AG10803 (cell line): ENCODE data around the gene MYO1D.
"Not testable (repeated sequence)": the region's sequence is repeated elsewhere in the genome, so short reads cannot be mapped to it uniquely, and the experiment has no call there.

ENCODE experiments used
- DNase-seq: peaks from one replicate; pipeline ENCODE4 v3.0.0; 2010; ENCODE audit warnings: low read depth
- H3K4me3 ChIP-seq: 2 replicates; pipeline ENCODE4 v1.5.1; 2011; ENCODE audit warnings: mild to moderate bottlenecking, low read length, control low read depth
- TF ChIP-seq, protein P1 (sequence below): conservative IDR thresholded peaks from 2 replicates; pipeline ENCODE4 v1.5.1; 2011; ENCODE audit warnings: mild to moderate bottlenecking, low read length, control low read depth, inconsistent platforms

The MYO1D gene

DNA sequence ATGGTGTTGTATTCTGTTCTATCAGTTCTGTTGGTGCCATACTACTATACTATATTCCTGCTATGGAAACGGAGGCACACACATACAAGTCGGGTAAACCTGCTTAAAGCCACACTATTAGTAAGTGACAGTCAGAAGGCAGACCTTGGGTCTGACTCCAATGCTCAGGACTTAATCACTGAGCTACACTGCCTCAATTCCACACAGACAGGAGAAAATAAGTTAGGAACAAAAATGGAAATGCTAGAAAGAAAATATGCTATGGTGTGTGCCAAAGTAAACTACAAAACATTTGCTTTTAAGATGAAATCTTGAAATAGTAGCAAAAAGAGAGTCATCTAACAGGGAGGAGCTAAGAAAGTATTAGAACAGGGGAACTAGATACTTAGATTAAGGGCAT, 48.1 kb downstream of the MYO1D start:
- TF ChIP-seq, protein P1, sequence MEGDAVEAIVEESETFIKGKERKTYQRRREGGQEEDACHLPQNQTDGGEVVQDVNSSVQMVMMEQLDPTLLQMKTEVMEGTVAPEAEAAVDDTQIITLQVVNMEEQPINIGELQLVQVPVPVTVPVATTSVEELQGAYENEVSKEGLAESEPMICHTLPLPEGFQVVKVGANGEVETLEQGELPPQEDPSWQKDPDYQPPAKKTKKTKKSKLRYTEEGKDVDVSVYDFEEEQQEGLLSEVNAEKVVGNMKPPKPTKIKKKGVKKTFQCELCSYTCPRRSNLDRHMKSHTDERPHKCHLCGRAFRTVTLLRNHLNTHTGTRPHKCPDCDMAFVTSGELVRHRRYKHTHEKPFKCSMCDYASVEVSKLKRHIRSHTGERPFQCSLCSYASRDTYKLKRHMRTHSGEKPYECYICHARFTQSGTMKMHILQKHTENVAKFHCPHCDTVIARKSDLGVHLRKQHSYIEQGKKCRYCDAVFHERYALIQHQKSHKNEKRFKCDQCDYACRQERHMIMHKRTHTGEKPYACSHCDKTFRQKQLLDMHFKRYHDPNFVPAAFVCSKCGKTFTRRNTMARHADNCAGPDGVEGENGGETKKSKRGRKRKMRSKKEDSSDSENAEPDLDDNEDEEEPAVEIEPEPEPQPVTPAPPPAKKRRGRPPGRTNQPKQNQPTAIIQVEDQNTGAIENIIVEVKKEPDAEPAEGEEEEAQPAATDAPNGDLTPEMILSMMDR, result no peak
- peak; percentile 45 for DNase-seq
- no peak overlapping the region for H3K4me3 ChIP-seq

- no peak overlapping the region for H3K4me3 ChIP-seq
- DNase-seq, result no peak
- TF ChIP-seq, protein P1, result no peak
These were observed 49.7 kb downstream of the MYO1D start for GRCh38 chr17:32827227-32827626.

GRCh38 chr17:32826076-32826475, 50.8 kb downstream of the MYO1D start:
- TF ChIP-seq, protein P1, result no peak
- no peak for DNase-seq
- H3K4me3 ChIP-seq, result no peak overlapping the region

GRCh38 chr17:32824334-32824733, 52.6 kb downstream of the MYO1D start:
- TF ChIP-seq, protein P1, result no peak
- no peak for DNase-seq

DNA sequence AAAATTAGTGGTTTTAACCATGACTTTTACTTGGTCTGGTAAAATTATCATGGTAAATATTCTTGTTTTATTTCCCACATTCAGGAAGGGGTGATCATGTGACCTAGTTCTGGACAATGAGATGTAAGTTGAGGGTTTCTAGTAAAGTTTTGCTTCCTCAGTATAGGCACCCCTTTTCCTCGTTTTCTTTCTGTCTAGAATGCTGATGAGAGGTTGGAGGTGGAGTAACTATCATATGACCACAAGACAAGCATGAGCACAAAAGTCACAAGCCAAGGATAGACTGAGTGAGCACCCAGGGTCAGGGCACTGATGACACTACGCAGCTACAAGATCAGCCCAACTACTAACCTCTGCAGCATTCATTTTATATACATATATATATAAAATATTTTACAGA, 53.9 kb downstream of the MYO1D start:
- no peak overlapping the region for H3K4me3 ChIP-seq
- DNase-seq, result no peak
- TF ChIP-seq, protein P1, result no peak

More at GRCh38 chr17:32824334-32824733, 52.6 kb downstream of the MYO1D start:
- H3K4me3 ChIP-seq, result no peak overlapping the region

- not testable (repeated sequence) for H3K4me3 ChIP-seq, DNase-seq
These were observed 54.7 kb downstream of the MYO1D start for GRCh38 chr17:32821987-32822934.

GRCh38 chr17:32820440-32820839, 56.5 kb downstream of the MYO1D start:
- DNase-seq, result no peak
- H3K4me3 ChIP-seq, result no peak overlapping the region
- TF ChIP-seq, protein P1, result no peak
